GM12875 (cell line): ENCODE results near the gene KIF15.

Source experiments
- H3K4me3 ChIP-seq: one replicate; pipeline ENCODE4 v1.5.1; 2011; ENCODE audit warnings: low read depth, low read length, control low read depth
- TF ChIP-seq, protein P1 (sequence below): IDR thresholded peaks from 2 replicates; pipeline ENCODE4 v1.5.1; 2011; ENCODE audit warnings: low read depth, mild to moderate bottlenecking, control low read depth, inconsistent platforms, low read length, moderate library complexity, borderline replicate concordance; ENCODE audit not compliant: insufficient read depth

KIF15 gene

DNA sequence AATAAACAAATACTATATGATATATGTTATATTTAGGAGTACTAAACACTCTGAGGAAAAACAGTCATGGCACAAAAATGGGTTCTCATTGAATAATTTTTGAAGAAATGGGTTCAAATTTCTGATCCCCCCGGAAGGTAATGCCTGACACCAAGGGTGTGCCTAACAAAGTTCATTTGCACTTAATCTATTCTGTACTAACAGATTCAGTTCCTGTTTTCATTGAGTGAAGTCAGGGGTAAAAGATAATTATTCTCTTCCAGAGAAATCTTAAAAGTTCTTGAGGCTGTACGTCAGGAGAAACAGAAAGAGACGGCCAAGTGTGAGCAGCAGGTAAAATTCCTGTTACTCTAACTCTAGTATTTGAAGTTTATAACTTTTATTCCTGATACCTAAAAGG is 65.6 kb downstream of the KIF15 start:
- no peak overlapping the region for H3K4me3 ChIP-seq
- TF ChIP-seq, protein P1, sequence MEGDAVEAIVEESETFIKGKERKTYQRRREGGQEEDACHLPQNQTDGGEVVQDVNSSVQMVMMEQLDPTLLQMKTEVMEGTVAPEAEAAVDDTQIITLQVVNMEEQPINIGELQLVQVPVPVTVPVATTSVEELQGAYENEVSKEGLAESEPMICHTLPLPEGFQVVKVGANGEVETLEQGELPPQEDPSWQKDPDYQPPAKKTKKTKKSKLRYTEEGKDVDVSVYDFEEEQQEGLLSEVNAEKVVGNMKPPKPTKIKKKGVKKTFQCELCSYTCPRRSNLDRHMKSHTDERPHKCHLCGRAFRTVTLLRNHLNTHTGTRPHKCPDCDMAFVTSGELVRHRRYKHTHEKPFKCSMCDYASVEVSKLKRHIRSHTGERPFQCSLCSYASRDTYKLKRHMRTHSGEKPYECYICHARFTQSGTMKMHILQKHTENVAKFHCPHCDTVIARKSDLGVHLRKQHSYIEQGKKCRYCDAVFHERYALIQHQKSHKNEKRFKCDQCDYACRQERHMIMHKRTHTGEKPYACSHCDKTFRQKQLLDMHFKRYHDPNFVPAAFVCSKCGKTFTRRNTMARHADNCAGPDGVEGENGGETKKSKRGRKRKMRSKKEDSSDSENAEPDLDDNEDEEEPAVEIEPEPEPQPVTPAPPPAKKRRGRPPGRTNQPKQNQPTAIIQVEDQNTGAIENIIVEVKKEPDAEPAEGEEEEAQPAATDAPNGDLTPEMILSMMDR = no peak

- H3K4me3 ChIP-seq = no peak overlapping the region
- TF ChIP-seq, protein P1 = no peak
Measured at GRCh38 chr3:44831232-44831631, 69.6 kb downstream of the KIF15 start.

- TF ChIP-seq, protein P1 = no peak
- no peak overlapping the region for H3K4me3 ChIP-seq
Measured at GRCh38 chr3:44832032-44832431, 70.4 kb downstream of the KIF15 start.

GRCh38 chr3:44832965-44833364 is 71.4 kb downstream of the KIF15 start:
- TF ChIP-seq, protein P1 = no peak
- no peak overlapping the region for H3K4me3 ChIP-seq

- TF ChIP-seq, protein P1 = no peak
- H3K4me3 ChIP-seq = no peak overlapping the region
Measured at GRCh38 chr3:44833394-44833793, 71.8 kb downstream of the KIF15 start.

DNA sequence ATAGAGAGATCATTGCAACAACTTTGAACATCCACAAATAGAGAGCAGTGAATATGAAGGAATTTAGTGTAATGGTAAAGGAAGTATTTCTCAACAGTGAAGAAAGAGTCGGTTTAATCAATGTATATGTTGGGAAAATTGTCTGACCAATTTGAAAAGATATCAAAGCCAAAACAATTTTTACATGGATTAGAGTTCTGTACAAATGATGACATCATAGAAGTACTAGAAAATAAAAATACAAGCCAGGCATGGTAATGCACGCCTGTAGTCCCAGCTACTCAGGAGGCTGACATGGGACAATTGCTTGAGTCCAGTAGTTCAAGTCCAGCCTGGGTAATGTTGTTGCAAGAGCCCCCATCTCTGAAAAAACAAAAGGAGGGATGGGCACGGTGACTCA is 74.1 kb downstream of the KIF15 start:
- TF ChIP-seq, protein P1 = no peak
- H3K4me3 ChIP-seq = no peak overlapping the region

DNA sequence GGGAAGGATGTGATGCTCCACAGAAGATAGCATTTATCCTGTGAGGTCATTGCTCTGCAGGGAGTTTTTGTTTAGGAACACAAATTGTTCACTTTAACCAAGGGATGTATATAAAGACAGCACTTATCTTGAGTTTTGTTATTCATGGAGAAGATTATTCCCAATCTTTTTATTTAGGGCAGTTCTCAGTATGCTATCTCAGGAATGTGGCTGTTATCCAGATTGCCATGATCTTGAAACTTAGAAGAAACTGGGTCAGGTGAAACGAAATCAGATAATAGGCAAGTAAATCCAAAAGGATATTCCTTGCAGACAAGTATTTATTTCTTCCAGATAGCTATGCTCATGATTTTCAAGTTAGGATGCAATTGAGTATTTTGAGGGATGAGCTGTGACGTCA is 80.8 kb downstream of the KIF15 start:
- TF ChIP-seq, protein P1 = no peak
- no peak overlapping the region for H3K4me3 ChIP-seq
